Epithelial cell of proximal tubule (primary cell): ENCODE results near the gene PPP2R5A. TPM values are rescaled to one million over a fixed set of nuclear protein-coding genes. Genes with fewer than 3 reads are reported as not detected.

Experiments used
- DNase-seq: peaks from one replicate; pipeline ENCODE4 v3.0.0-alpha.2; 2011; ENCODE audit warnings: low read depth
- H3K4me3 ChIP-seq: 2 replicates; pipeline ENCODE4 v1.5.1; 2011; ENCODE audit warnings: low read depth, mild to moderate bottlenecking, low read length
- CTCF ChIP-seq: conservative IDR thresholded peaks from 2 replicates; pipeline ENCODE4 v1.5.1; 2012; ENCODE audit warnings: low read depth, mild to moderate bottlenecking, low read length
- total RNA-seq: library from RNA; depleted of rRNA; stranded (reverse); fragments of >200 nt; gene quantifications from 2 replicates; pipeline ENCODE4 v1.2.3, GENCODE V29; 2015

Gene PPP2R5A
- 31.1 and 31.2 TPM in 2 replicates for total RNA-seq

GRCh38 chr1:212284744-212285684, at the start of gene PPP2R5A:
TSS of gene PPP2R5A (plus strand) at chr1:212285410. CDS start at chr1:212286111, 701 bp downstream.
- peak; percentile 92 for DNase-seq
- H3K4me3 ChIP-seq = peak within 1 kb of the TSS; percentile 90
- TF ChIP-seq CTCF = peak; percentile 28

- TF ChIP-seq CTCF = no peak
- H3K4me3 ChIP-seq = no peak overlapping the region
- DNase-seq = no peak
These were observed 49.4 kb upstream of the PPP2R5A start for GRCh38 chr1:212235857-212236256.

GRCh38 chr1:212236664-212237220, 48.5 kb upstream of the PPP2R5A start:
- no peak for TF ChIP-seq CTCF

GRCh38 chr1:212237651-212238050, 47.6 kb upstream of the PPP2R5A start:
- H3K4me3 ChIP-seq = no peak overlapping the region
- DNase-seq = peak; percentile 73
- TF ChIP-seq CTCF = no peak

More at GRCh38 chr1:212236664-212237220, 48.5 kb upstream of the PPP2R5A start:
- H3K4me3 ChIP-seq = no peak overlapping the region
- no peak for DNase-seq

- DNase-seq = no peak
- TF ChIP-seq CTCF = no peak
- H3K4me3 ChIP-seq = no peak overlapping the region
These were observed 46.7 kb upstream of the PPP2R5A start for GRCh38 chr1:212238552-212238951.

GRCh38 chr1:212241501-212241900, 43.7 kb upstream of the PPP2R5A start:
- no peak for DNase-seq
- no peak for TF ChIP-seq CTCF
- no peak overlapping the region for H3K4me3 ChIP-seq
